GM19468 (cell line): ENCODE measurements around the gene SAMD9L.
"Not testable (repeated sequence)": the region's sequence is repeated elsewhere in the genome, so short reads cannot be mapped to it uniquely, and the experiment has no call there.

Experiments
- ATAC-seq: cut with Tn5 transposase; IDR thresholded peaks from one replicate; pipeline ENCODE4 v1.9.1; 2021; ENCODE audit warnings: mild to moderate bottlenecking, moderate library complexity, moderate number of reproducible peaks; ENCODE audit not compliant: unreplicated experiment; ENCODE audit errors: extremely low read depth

SAMD9L gene

GRCh38 chr7:93146472-93147141 lies 1.6 kb downstream of the SAMD9L start:
- ATAC-seq, result no peak

GRCh38 chr7:93146036-93146435 lies 2.1 kb downstream of the SAMD9L start:
- no peak for ATAC-seq

DNA sequence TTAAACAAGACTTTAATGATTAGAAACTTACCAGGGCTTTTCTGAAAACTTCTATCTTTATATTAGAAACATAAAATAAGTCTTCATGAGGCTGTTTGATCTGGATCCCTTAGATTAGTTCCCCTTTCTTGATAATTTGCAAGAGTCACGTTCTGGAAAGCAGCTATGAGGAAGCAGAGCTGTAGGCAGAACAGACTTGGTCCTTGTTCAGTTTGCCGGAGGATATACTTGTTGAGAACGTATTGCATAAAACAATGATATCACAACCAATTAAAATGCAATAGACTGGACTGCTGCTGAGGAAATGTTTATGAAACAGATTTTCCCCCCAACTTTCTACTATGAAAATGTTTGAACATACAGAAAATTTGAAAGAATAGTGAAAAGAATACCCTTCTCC lies 2.8 kb downstream of the SAMD9L start:
- ATAC-seq, result no peak

GRCh38 chr7:93142127-93142526 lies 6.1 kb downstream of the SAMD9L start:
- ATAC-seq, result no peak

DNA sequence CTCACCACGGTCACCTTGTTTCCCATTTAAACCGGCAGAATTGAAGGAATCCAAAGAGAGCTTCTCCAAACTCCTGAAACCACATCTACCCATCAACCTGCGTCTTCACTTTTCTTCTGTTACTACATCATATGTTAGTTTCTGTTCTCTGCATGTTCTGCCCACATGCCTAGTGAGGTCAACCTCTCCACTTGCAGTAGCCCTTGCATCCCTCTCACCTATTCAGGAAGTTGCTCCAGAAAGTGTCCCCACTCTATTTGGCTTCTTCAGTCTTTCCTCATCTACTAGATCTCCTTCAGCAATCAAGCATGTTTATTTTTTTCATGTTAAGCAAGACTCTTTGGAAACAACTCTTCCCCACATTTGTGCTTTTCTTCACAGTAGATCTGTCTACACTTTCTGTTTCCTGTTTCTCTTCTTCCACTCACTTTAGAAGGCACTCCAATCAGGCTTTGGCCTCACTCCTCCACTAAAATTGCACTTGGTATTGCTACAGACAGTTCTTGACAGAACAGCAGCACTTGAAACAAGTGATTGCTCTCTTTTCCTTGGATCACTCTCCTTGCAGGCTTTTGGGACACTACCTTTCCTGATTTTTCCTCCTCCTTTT lies 7.5 kb downstream of the SAMD9L start:
- ATAC-seq, result no peak

- no peak for ATAC-seq
Observed at GRCh38 chr7:93138576-93138975, 9.6 kb downstream of the SAMD9L start.

- no peak for ATAC-seq
Observed at GRCh38 chr7:93133005-93133404, 15.2 kb downstream of the SAMD9L start.

DNA sequence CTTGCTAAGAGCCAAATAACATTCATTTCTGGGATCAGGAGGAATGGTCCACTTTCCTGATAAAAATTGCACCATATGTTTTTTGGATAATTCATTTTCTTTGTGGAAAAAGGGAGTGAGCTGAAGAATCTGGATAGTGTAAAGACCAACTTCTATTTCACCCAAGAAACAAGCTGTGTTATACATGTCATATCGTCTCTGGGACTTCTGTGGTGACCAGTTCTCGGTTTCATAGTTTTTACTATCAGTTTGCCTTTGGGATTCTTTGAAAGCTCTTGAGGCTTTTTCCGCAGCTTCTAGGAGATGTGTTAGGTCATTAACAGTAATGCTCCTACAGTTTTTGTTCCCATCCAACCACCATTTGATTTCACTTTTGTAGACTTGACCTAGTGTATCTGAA lies 16.0 kb downstream of the SAMD9L start:
- no peak for ATAC-seq

DNA sequence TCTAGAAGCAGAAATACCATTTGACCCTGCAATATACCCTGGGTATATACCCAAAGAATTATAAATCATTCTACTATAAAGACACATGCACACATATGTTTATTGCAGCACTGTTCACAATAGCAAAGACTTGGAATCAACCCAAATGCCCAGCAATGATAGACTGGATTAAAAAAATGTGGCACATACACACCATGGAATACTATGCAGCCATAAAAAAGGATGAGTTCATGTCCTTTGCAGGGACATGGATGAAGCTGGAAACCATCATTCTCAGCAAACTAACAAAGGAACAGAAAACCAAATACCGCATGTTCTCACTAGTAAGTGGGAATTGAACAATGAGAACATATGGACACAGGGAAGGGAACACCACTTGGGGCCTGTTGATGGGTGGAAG lies 21.2 kb downstream of the SAMD9L start:
- not testable (repeated sequence) for ATAC-seq

- not testable (repeated sequence) for ATAC-seq
Observed at GRCh38 chr7:93123532-93123931, 24.7 kb downstream of the SAMD9L start.

GRCh38 chr7:93120592-93121549 lies 27.3 kb downstream of the SAMD9L start:
- ATAC-seq, result no peak

DNA sequence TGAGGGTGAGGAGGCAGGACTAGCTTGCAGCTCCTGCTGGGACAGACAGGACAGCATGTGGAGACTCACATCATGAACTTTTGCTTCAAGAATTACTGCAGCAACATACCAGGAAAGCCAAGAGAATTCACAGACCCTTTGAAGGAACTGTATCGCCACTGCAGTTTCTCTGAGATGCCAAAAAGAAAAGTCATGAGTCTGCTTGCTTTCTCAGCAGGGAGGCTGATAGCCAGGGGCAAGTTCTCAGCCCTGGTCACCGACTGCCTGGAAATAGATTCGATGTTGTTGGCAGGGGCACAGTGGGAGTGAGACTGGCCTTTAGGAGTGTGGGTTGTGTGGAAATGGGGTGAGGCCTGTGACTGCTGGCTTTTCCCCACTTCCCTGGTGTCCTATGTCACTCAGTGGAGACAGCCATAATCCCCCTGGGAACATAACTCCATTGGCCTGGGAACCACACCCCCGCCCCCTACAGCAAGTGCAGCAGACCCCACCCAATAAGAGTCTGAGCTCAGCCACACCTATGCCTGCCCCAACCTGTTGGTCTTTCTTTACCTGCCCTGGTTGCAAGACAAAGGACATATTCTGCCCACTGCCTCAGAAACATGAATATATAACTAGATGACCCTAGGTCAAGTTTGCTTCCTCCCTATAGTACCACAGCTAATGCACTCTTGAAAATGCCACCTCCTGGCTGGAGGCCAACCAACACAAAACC lies 28.8 kb downstream of the SAMD9L start:
- no peak for ATAC-seq

DNA sequence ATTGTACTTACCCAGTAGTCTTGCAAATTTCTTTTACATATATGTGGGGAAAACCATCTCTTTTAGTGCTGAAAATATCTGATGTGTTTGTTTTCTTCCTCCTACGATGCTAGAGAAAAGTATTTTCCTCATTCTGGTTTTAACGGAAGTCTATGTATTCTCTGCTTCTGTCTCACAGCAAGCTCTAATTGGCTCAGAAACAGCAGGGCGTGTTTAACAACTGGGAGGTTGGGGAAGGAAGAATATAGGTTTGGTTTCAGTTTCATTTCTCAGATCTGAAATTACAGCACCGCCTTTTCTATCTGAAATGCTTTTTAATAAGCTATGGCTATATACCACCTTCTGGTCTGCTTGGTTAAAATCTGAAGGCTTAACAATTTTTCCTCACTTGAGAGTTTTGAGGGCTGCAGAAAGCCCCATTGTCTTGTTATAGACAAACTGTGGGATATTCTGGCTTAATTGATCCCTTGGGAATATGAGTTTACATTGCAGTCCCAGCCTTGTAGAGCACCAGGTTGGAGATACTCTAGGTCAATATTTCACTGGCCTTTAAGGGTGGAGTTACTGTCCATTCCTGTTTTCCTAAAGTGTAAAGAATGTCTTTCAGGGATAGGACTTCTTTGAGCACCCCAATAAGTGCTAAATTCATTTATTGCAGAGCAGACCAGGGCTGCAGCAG lies 30.2 kb downstream of the SAMD9L start, which contains the start of gene SAMD9:
SAMD9 (minus strand) TSS at position 128 of the 679 bp plus-strand sequence. CDS start 11,882 bp downstream, outside the sequence.
- peak; percentile 94 for ATAC-seq

- ATAC-seq, result no peak
Observed at GRCh38 chr7:93117327-93117726, 30.9 kb downstream of the SAMD9L start.

DNA sequence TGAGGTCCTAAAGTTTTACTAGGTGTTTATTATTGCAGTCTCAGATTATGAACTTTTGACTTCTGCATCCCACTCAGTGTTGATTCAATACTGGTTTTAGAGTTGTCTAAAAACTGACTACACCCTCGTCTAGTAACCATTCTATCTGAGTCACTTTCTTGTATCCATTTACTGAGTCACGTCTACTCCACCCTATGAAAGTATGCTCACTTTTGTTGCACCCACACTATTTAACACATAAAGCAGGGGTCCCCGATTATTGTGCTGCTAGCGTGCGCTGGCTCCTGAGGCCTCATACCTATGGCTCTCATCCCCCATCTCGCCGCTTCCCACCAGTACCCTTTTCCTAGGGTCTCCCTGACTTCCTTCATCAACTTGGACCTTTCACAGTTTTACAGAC lies 32.4 kb downstream of the SAMD9L start:
- no peak for ATAC-seq

DNA sequence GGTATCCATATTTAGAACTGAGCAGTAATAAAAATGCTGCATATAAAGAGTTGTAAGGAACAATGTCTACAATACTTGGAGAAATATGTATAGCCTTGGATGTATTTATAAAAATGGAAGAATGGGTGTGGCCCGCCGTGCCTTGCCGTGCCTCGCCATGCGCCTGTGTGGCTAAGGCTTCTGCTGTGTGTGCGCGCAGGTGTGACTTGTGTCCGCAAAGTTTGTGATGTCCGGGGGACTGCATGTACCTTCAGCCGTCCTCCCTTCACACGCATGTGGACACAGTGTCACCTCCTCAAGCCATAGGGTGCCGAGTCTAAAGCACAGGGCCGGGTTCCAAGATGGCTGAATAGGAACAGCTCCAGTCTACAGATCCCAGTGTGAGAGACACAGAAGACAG lies 40.2 kb downstream of the SAMD9L start:
- ATAC-seq, result no peak

GRCh38 chr7:93097388-93097787 lies 50.8 kb downstream of the SAMD9L start:
- no peak for ATAC-seq

DNA sequence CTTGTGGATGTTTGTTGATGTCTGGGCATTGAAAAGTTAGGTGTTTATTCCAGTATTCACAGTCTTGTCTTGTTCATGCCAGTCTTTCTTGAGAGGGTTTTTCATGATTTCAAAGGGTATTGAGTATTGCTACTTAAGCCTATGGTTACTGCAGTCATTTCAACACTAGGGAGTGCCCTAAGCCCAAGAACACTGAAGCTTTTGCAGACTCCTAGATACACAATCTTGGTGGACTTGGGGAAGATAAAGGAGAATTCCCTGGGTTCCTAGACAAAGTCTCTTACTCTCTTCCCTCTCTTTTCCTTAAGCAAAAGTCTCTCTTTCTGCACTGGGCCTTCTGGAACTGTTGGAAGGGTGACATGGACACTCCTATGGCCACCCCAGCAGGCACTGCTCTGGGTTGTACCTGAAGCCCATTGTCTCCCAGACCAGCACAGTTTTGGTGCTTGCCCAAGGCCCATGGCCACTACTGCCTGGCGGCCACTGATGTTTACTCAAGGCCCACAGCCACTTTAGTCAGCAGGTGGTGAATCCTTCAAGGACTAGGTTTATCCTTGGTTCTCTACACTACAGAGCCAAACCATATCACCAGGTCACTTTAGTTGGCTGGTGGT lies 55.3 kb downstream of the SAMD9L start:
- ATAC-seq, result peak; percentile 29
